ENCODE measurements around the gene WDR19.

Gene WDR19

DNA sequence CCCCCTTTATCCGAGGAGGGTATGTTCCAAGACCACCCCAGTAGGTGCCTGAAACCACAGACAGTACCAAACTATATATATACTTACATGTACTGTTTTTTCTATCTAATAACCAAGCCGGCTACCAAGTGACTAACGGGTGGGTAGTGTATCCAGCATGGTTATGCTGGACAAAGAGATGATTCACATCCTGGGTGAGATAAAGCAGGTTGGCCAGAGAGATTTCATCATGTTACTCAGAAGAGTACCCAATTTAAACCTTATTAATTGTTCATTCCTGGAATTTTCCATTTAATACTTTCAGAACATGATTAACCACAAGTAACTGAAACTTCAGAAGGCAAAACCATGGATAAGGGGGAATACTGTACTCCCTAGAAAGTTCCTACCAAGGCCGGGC lies 137.3 kb downstream of the WDR19 start:
- Mint-ChIP-seq H3K36me3 (ENCODE audit: low read depth) (peaks cover 41% of the 10 kb centered on the region), H3K9me3 (no peaks in the 10 kb centered on the region), H3K27me3 (ENCODE audit: low read depth) (no peaks in the 10 kb centered on the region), H3K4me1 (no peaks in the 10 kb centered on the region), H3K4me3 (no peak overlapping the region), H3K27ac (peak overlapping the region in 1 of 3 experiments; percentile 74)
- TF ChIP-seq, protein P1, sequence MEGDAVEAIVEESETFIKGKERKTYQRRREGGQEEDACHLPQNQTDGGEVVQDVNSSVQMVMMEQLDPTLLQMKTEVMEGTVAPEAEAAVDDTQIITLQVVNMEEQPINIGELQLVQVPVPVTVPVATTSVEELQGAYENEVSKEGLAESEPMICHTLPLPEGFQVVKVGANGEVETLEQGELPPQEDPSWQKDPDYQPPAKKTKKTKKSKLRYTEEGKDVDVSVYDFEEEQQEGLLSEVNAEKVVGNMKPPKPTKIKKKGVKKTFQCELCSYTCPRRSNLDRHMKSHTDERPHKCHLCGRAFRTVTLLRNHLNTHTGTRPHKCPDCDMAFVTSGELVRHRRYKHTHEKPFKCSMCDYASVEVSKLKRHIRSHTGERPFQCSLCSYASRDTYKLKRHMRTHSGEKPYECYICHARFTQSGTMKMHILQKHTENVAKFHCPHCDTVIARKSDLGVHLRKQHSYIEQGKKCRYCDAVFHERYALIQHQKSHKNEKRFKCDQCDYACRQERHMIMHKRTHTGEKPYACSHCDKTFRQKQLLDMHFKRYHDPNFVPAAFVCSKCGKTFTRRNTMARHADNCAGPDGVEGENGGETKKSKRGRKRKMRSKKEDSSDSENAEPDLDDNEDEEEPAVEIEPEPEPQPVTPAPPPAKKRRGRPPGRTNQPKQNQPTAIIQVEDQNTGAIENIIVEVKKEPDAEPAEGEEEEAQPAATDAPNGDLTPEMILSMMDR (IDR thresholded peaks at IDR 0.05; ENCODE audit: unreplicated experiment in 3 of 3) = no peak

DNA sequence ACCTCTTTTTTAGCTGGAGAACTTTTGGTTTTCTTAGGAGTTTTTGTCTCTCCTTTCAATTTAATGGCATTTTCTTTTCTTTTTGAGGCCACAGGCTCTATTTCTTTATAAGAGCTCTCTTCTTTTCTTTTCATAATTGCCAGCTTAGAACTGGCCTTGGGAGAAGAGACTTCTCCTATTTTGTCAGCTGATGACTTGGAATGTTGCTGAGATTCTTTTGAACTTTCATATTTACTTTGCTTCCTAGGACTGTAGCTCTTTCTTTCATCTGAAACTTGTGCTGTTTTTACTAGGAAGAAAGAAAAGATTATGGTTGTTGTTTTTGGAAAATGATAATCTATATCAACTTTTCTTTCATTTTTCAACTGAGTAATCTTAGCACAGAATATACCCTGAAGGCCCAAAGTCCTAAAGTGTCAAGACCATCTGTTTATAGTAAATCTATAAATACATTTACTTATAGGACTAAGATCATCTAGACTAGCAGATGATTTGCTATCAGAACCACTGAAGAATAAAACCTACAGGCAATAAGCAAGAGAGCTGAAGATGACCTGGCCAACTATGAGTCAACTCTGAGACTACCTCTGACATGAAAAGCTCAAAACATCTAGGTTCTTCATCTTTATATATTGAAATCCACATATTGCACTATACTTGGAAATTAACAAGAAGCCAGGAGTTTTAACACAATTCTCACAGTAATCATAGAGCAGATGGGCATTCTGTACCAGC lies 138.2 kb downstream of the WDR19 start:
- Mint-ChIP-seq H3K27me3 (ENCODE audit: low read depth) (no peaks in the 10 kb centered on the region), H3K4me1 (no peaks in the 10 kb centered on the region), H3K9me3 (no peaks in the 10 kb centered on the region)

DNA sequence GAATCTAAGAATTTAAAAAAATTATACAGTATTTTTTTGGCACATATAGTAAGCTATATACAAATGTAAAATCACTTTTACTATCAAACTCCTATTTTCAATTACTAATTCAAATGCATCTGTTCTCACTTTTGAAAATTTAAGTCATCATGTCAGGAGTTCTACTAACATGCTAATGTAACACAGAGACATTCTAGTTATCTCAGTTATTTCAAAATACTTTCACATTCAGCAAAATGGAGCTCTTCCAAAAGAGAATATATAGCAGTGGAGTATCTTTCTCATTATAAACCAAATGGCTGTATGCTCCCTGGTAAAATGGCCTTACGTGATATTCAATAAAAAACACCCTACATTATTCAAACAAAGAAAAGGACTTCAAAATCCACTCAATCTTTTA lies 141.5 kb downstream of the WDR19 start:
- no peak overlapping the region for H3K4me3 Mint-ChIP-seq
- H3K9me3 Mint-ChIP-seq = no peaks in the 10 kb centered on the region
- no peaks in the 10 kb centered on the region for H3K4me1 Mint-ChIP-seq
- H3K27me3 Mint-ChIP-seq (ENCODE audit: low read depth) = no peaks in the 10 kb centered on the region
- peak overlapping the region in 2 of 3 experiments; percentile 73 to 77 for H3K27ac Mint-ChIP-seq
- TF ChIP-seq, protein P1 (IDR thresholded peaks at IDR 0.05; ENCODE audit: unreplicated experiment in 3 of 3) = no peak
- peaks cover 70% of the 10 kb centered on the region for H3K36me3 Mint-ChIP-seq (ENCODE audit: low read depth)

More for the DNA sequence above, 138.2 kb downstream of the WDR19 start:
- Mint-ChIP-seq H3K27ac (peak overlapping the region; percentile 11 to 75 (median 66)), H3K4me3 (no peak overlapping the region), H3K36me3 (ENCODE audit: low read depth) (peaks cover 48% of the 10 kb centered on the region)
- TF ChIP-seq, protein P1 (IDR thresholded peaks at IDR 0.05; ENCODE audit: unreplicated experiment in 3 of 3) = no peak

DNA sequence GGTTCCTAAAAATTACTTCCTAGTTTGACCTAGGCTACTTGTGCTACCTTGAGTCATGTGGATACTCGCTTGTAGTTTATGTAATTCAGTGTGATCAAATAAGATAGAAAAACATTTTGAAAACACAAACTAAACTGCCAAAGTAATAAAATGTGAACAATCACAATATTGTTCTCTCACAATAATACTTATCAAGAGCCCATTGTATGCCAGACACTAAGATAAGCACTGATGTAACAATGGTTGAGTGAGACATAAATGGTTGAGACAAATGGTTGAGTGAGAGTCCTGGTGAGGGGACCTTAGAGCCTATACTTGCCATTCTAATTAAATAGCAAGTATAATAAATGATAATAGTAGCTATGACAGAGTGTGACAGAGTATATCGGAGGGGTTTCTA lies 142.1 kb downstream of the WDR19 start:
- Mint-ChIP-seq H3K4me3 (no peak overlapping the region), H3K36me3 (ENCODE audit: low read depth) (peaks cover 69% of the 10 kb centered on the region), H3K9me3 (no peaks in the 10 kb centered on the region), H3K27me3 (ENCODE audit: low read depth) (no peaks in the 10 kb centered on the region), H3K4me1 (no peaks in the 10 kb centered on the region), H3K27ac (peak overlapping the region in 1 of 3 experiments; percentile 77)
- TF ChIP-seq, protein P1 (IDR thresholded peaks at IDR 0.05; ENCODE audit: unreplicated experiment in 3 of 3) = no peak

DNA sequence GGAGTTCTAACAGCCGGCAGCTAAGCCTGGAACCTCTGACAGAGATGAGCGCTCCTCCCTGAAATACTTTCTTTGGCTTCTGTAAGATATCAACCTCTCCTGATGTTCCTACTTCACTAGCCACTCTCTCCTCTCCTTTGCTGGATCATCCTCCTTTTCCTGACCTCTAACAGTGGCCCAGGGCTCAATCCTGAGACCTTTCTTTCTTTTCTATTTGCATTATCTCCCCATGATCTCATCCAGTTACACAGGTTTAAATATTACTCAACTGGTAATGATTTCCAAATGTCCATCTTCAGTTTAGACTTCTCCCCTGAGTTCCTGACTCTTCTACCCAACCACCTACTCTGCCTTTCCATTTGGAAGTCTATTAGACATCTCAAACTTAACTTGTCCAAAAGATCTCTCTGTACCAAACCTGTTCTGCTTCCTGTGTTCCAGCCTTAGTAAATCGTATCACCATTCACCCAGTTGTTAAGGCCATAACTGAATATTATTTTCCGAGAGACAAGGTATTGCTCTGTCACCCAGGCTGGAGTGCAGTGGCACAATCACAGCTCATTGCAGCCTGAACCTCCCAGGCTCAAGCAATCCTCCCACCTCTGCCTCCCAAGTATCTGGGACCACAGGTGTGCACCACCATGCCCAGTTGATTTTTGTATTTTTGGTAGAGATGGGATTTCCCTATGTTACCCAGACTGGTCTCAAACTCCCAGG lies 142.7 kb downstream of the WDR19 start:
- Mint-ChIP-seq H3K4me3 (no peak overlapping the region), H3K9me3 (no peaks in the 10 kb centered on the region), H3K36me3 (ENCODE audit: low read depth) (peaks cover 65% of the 10 kb centered on the region), H3K4me1 (no peaks in the 10 kb centered on the region), H3K27me3 (ENCODE audit: low read depth) (no peaks in the 10 kb centered on the region), H3K27ac (peak overlapping the region in 2 of 3 experiments; percentile 4 to 77)
- TF ChIP-seq, protein P1 (IDR thresholded peaks at IDR 0.05; ENCODE audit: unreplicated experiment in 3 of 3) = no peak

Measured in nephron (organoid).